ENCODE data around the gene EME2. TPM values are rescaled to one million over a fixed set of nuclear protein-coding genes. Genes with fewer than 3 reads are reported as not detected.

The EME2 gene, protein sequence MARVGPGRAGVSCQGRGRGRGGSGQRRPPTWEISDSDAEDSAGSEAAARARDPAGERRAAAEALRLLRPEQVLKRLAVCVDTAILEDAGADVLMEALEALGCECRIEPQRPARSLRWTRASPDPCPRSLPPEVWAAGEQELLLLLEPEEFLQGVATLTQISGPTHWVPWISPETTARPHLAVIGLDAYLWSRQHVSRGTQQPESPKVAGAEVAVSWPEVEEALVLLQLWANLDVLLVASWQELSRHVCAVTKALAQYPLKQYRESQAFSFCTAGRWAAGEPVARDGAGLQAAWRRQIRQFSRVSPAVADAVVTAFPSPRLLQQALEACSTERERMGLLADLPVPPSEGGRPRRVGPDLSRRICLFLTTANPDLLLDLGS
- total RNA-seq: 10 to 100 TPM; 19.2 to 25.3 TPM
- 10 to 100 TPM in 1 of 6 donors, 1 to 10 TPM in 5; 7.0 to 12.2 (median 8.7) TPM for polyA plus RNA-seq (ENCODE audit: insufficient read length in 6 of 6)
- long read RNA-seq, donor 1, partial matches to known transcripts: 280 of 351 reads
- long read RNA-seq, donor 1, other reads (novel, unspliced or antisense): 71 of 351 reads
- long read RNA-seq, donor 2, full-length matches to known transcripts: 3 of 3 reads
- long read RNA-seq, donor 2, partial matches to known transcripts: 0 of 3 reads
- long read RNA-seq, donor 2, other reads (novel, unspliced or antisense): 0 of 3 reads
- long read RNA-seq, donor 3, full-length matches to known transcripts: 2 of 2 reads
- long read RNA-seq, donor 3, partial matches to known transcripts: 0 of 2 reads
- long read RNA-seq, donor 3, other reads (novel, unspliced or antisense): 0 of 2 reads
- long read RNA-seq, donor 4: 0 reads
- long read RNA-seq, donor 5: 0 reads
- long read RNA-seq, donor 6, partial matches to known transcripts: 7 of 23 reads
- long read RNA-seq, donor 6, other reads (novel, unspliced or antisense): 15 of 23 reads
- long read RNA-seq, donor 7, partial matches to known transcripts: 67 of 248 reads
- long read RNA-seq, donor 7, other reads (novel, unspliced or antisense): 181 of 248 reads
- long read RNA-seq, donor 8, full-length matches to known transcripts: 1 of 1 reads
- long read RNA-seq, donor 8, partial matches to known transcripts: 0 of 1 reads
- long read RNA-seq, donor 8, other reads (novel, unspliced or antisense): 0 of 1 reads
- long read RNA-seq, donor 9: 0 reads
- long read RNA-seq, donor 10: 0 reads
- long read RNA-seq, donor 11: 0 reads
- long read RNA-seq, donor 12: 0 reads

- TF ChIP-seq, protein P1, sequence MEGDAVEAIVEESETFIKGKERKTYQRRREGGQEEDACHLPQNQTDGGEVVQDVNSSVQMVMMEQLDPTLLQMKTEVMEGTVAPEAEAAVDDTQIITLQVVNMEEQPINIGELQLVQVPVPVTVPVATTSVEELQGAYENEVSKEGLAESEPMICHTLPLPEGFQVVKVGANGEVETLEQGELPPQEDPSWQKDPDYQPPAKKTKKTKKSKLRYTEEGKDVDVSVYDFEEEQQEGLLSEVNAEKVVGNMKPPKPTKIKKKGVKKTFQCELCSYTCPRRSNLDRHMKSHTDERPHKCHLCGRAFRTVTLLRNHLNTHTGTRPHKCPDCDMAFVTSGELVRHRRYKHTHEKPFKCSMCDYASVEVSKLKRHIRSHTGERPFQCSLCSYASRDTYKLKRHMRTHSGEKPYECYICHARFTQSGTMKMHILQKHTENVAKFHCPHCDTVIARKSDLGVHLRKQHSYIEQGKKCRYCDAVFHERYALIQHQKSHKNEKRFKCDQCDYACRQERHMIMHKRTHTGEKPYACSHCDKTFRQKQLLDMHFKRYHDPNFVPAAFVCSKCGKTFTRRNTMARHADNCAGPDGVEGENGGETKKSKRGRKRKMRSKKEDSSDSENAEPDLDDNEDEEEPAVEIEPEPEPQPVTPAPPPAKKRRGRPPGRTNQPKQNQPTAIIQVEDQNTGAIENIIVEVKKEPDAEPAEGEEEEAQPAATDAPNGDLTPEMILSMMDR (IDR thresholded peaks at IDR 0.05): no peak
- H3K9me3 ChIP-seq: no peaks in the 10 kb centered on the region
- H3K27me3 ChIP-seq: no peaks in the 10 kb centered on the region
- H3K4me3 ChIP-seq: peak within 1 kb of the TSS; percentile 86 to 93
- peaks cover 0 to 49% of the 10 kb centered on the region in 2 donors for H3K36me3 ChIP-seq
- ATAC-seq (peak; percentile 3), DNase-seq (no peak)
- H3K27ac ChIP-seq: peak within 1 kb of the TSS; percentile 89 to 93
- H3K4me1 ChIP-seq: peaks cover 24 to 47% of the 10 kb centered on the region in 2 donors
- intact Hi-C loops (cut with DNase I): no loop called here
Observed at GRCh38 chr16:1772362-1772907, at the start of gene EME2. EME2 (plus strand) TSS chr16:1772810; CDS start chr16:1773228, 418 bp downstream.

GRCh38 chr16:1723450-1724147 lies 49.0 kb upstream of the EME2 start:
- no peak for DNase-seq

GRCh38 chr16:1724491-1724890 lies 48.1 kb upstream of the EME2 start:
- Histone ChIP-seq H3K27me3 (no peaks in the 10 kb centered on the region), H3K9me3 (no peaks in the 10 kb centered on the region), H3K4me3 (no peak overlapping the region), H3K36me3 (peaks cover 0 to 40% of the 10 kb centered on the region in 2 donors), H3K4me1 (peaks cover 15 to 44% of the 10 kb centered on the region in 2 donors), H3K27ac (no peak overlapping the region)
- TF ChIP-seq, protein P1 (IDR thresholded peaks at IDR 0.05): no peak
- ATAC-seq: no peak
- intact Hi-C loops (cut with DNase I): no loop called here
- no peak for DNase-seq

More at GRCh38 chr16:1723450-1724147, 49.0 kb upstream of the EME2 start:
- Histone ChIP-seq H3K36me3 (peaks cover 0 to 32% of the 10 kb centered on the region in 2 donors), H3K9me3 (no peaks in the 10 kb centered on the region), H3K4me3 (no peak overlapping the region), H3K27me3 (no peaks in the 10 kb centered on the region), H3K4me1 (peaks cover 15 to 49% of the 10 kb centered on the region in 2 donors), H3K27ac (peak overlapping the region in 1 of 2 donors; percentile 82)
- TF ChIP-seq, protein P1 (IDR thresholded peaks at IDR 0.05): peak; percentile 83
- ATAC-seq: peak; percentile 58
- intact Hi-C loops (cut with DNase I): no loop called here

DNA sequence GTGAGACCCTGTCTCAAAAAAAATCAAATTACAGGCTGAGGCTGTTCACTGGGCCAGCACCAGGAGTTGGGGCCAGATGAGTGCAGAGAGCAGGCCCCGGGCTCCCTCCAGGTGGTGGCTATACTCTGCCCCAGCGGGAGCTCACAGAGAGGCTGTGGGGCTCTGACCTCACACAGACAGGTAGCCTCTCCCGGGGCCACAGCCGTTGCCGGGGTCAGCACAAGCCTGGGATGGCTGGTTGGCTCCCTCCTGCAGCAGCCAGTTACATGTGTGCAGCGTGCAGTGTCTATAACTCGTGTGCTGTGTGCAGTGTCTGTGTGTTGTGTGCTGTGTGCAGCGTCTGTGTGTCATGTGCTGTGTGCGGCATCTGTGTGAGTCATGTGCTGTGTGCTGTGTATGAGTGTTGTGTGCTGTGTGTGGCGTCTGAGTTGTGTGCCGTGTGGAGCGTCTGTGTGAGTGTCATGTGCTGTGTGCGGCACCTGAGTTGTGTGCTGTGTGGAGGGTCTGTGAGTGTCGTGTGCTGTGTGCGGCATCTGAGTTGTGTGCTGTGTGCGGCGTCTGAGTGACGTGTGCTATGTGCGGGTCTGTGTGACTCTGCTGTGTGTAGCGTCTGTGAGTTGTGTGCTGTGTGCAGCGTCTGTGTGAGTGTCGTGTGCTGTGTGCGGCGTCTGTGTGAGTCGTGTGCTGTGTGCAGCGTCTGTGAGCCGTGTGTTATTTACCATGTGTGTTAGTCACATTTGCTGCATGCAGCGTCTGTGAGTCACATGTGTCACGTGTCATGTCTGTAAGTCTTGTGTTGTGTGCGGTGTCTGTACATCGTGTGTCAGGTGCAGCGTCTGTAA lies 45.7 kb upstream of the EME2 start:
- ATAC-seq: no peak
- Histone ChIP-seq H3K4me3 (no peak overlapping the region), H3K27me3 (no peaks in the 10 kb centered on the region), H3K27ac (no peak overlapping the region), H3K36me3 (peaks cover 0 to 60% of the 10 kb centered on the region in 2 donors), H3K4me1 (peaks cover 12 to 20% of the 10 kb centered on the region in 2 donors), H3K9me3 (no peaks in the 10 kb centered on the region)
- no peak for DNase-seq
- intact Hi-C loops (cut with DNase I): no loop called here
- TF ChIP-seq, protein P1 (IDR thresholded peaks at IDR 0.05): no peak

All from left lung (tissue), 14 donors.